Colon (tissue), 2 donors: ENCODE results near the gene ATP5IF1.

ENCODE experiments used
- FAIRE-seq: peaks from 2 replicates; lab custom pipeline; 2012; peaks lifted over from hg19 to GRCh38; lab: Jason Lieb, UNC
- donor health status: control.
- donor health status: control.

Gene ATP5IF1

GRCh38 chr1:28236656-28237322 is 865 bp downstream of the ATP5IF1 start:
- FAIRE-seq: no peak

GRCh38 chr1:28239004-28239403 is 3.1 kb downstream of the ATP5IF1 start:
- FAIRE-seq: no peak

GRCh38 chr1:28240024-28240423 is 4.1 kb downstream of the ATP5IF1 start:
- FAIRE-seq: no peak

- no peak for FAIRE-seq
These were observed 5.8 kb downstream of the ATP5IF1 start for GRCh38 chr1:28241638-28242241.

GRCh38 chr1:28243685-28244311 is 7.9 kb downstream of the ATP5IF1 start:
- FAIRE-seq: no peak

- FAIRE-seq: no peak
These were observed 8.8 kb downstream of the ATP5IF1 start for GRCh38 chr1:28244549-28245251.

- FAIRE-seq: no peak
These were observed 10.5 kb downstream of the ATP5IF1 start for GRCh38 chr1:28246427-28246832.

- no peak for FAIRE-seq
These were observed 11.8 kb downstream of the ATP5IF1 start for GRCh38 chr1:28247612-28248272.

GRCh38 chr1:28248273-28249012 is 12.5 kb downstream of the ATP5IF1 start:
- FAIRE-seq: no peak

GRCh38 chr1:28249013-28249865 is 13.3 kb downstream of the ATP5IF1 start:
- FAIRE-seq: no peak

GRCh38 chr1:28249866-28250295 is 14.0 kb downstream of the ATP5IF1 start:
- FAIRE-seq: no peak

GRCh38 chr1:28256197-28256827 is 20.4 kb downstream of the ATP5IF1 start:
- no peak for FAIRE-seq

GRCh38 chr1:28257736-28258135 is 21.8 kb downstream of the ATP5IF1 start:
- FAIRE-seq: no peak

- no peak for FAIRE-seq
These were observed 22.8 kb downstream of the ATP5IF1 start for GRCh38 chr1:28258628-28259251.

GRCh38 chr1:28259252-28259933 is 23.5 kb downstream of the ATP5IF1 start, which contains the start of gene SESN2:
TSS of gene SESN2 (plus strand) at chr1:28259518. CDS start at chr1:28259848, 330 bp downstream.
- FAIRE-seq: peak; percentile 10

- FAIRE-seq: no peak
These were observed 24.2 kb downstream of the ATP5IF1 start for GRCh38 chr1:28259934-28260802.

GRCh38 chr1:28260803-28261174 is 24.9 kb downstream of the ATP5IF1 start:
- FAIRE-seq: no peak

- no peak for FAIRE-seq
These were observed 29.0 kb downstream of the ATP5IF1 start for GRCh38 chr1:28264897-28265296.
